Measurements from ENCODE around the gene SLC17A9. TPM values are rescaled to one million over a fixed set of nuclear protein-coding genes. Genes with fewer than 3 reads are reported as not detected.

The SLC17A9 gene, protein sequence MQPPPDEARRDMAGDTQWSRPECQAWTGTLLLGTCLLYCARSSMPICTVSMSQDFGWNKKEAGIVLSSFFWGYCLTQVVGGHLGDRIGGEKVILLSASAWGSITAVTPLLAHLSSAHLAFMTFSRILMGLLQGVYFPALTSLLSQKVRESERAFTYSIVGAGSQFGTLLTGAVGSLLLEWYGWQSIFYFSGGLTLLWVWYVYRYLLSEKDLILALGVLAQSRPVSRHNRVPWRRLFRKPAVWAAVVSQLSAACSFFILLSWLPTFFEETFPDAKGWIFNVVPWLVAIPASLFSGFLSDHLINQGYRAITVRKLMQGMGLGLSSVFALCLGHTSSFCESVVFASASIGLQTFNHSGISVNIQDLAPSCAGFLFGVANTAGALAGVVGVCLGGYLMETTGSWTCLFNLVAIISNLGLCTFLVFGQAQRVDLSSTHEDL
- 10 to 100 TPM; 10.2 to 11.8 TPM for total RNA-seq

DNA sequence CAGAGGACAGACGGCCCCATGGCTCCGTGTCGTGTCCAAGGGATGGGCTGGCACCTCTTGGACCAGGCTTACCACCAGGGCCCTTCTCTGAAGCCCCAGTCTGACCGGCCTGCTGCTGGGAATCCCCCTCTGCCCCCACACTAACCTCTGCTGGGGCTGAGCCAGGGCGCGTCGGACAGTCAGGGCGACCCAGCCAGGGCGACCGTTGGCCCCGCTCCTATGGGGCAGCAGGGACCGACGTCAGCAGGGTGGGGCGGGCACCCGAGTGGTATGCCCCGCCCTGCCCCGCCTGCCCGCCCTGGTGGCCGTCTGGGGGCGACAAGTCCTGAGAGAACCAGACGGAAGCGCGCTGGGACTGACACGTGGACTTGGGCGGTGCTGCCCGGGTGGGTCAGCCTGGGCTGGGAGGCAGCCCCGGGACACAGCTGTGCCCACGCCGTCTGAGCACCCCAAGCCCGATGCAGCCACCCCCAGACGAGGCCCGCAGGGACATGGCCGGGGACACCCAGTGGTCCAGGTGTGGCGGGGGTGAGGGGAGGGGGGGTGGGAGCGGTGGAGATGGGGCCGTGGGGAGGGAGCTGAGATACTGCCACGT lies at the start of gene SLC17A9:
Gene SLC17A9 (plus strand): TSS at position 337 of the 595 bp plus-strand sequence. CDS start 122 bp downstream, at position 459.
- Mint-ChIP-seq H3K4me3 (peak within 1 kb of the TSS; percentile 77 to 86), H3K27me3 (ENCODE audit: low read depth) (no peaks in the 10 kb centered on the region), H3K9me3 (no peaks in the 10 kb centered on the region), H3K36me3 (ENCODE audit: insufficient read depth in 2 of 2) (peaks cover 10 to 20% of the 10 kb centered on the region in 2 donors), H3K27ac (peak within 1 kb of the TSS; percentile 4), H3K4me1 (ENCODE audit: low read depth) (peaks cover 27% of the 10 kb centered on the region)
- peak; percentile 72 to 77 for ATAC-seq (replicated peaks in 1 of 2)
- peak; percentile 75 to 77 for DNase-seq

DNA sequence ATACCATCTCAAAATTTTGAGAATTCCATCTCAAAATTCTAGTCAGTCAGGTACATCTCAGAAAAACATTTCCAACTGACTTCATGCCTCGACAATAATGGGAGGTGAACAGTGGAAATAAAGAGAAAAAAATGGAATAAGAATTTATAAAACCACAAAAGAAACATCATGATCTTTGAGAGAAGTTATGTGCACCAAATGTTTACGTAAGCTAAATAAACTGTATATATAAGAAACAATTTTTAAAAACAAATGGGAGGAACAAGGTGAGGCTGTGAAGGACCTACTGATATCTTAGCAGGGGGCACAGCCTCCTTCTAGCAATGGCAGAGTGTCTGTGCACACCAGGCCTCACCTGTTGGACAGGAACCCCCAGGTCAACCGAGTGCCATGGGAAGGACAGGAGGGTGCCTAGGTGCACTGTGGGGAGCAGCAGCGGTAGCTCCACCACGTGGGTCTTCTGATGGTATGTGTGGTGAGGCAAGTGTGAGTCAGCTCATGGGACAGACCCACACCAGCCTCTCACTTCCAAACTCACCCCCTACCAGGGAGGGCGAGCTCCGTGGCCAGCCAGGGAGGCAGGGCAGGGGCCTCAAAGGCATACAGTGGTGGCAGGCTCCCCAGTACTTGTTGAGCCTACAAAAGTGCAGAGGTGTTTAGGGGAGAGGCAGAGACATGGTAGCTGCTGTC lies 49.4 kb upstream of the SLC17A9 start:
- peaks cover 15 to 35% of the 10 kb centered on the region in 2 donors for H3K36me3 Mint-ChIP-seq (ENCODE audit: insufficient read depth in 2 of 2)
- ATAC-seq (replicated peaks in 1 of 2): peak; percentile 32 to 51
- no peaks in the 10 kb centered on the region for H3K9me3 Mint-ChIP-seq
- peak overlapping the region; percentile 79 for H3K27ac Mint-ChIP-seq
- H3K4me1 Mint-ChIP-seq (ENCODE audit: low read depth): peaks cover 80% of the 10 kb centered on the region
- DNase-seq: peak in 1 of 2 donors; percentile 48
- H3K4me3 Mint-ChIP-seq: no peak overlapping the region
- H3K27me3 Mint-ChIP-seq (ENCODE audit: low read depth): no peaks in the 10 kb centered on the region

DNA sequence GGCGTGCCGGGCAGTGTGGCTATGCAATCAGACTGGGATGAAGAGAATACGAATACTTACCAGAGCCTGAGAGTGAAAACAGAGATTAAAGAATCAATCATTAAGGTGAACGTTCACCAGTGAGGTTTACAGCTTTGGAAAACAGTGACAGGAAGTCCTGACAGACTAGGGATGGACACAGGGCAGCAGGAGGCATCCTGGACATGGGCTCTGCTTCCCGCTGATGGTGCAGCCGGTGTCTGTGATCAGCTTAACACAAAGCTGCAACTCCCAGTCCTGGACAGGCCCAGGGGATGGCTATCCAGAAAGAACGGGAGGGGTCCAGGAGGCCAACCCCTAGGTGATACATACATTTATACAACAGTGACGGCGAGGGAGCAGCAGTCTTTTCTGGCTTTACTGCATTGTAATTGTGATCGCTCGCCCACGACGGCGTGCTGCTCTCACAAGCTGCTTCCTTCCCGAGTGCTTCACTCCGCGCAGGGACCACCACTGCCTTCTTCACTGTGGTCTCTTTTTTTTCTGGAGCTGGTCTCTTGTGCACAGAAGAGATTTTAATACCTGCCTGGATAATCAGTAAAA lies 46.9 kb upstream of the SLC17A9 start:
- Mint-ChIP-seq H3K36me3 (ENCODE audit: insufficient read depth in 2 of 2) (peaks cover 17 to 41% of the 10 kb centered on the region in 2 donors), H3K4me3 (no peak overlapping the region)
- DNase-seq: no peak

DNA sequence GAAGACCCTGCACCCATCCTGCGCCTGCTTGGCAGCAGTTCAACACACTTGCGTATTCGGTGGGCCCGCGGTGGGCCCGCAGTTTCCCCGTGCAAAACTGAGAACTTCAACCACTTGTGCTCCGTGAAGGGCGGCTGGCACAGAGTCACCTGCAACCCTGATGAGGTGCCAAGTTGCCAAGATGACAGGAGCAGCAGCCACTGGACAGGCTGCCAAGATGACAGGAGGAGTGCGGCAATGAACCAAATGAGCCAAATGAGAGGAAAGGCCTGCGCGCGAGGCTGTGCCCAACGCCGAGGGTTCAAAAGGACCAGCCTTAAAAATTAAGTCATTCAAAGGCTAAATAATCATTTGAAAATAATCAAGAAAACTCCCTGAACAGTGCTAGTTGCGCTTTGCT lies 46.3 kb upstream of the SLC17A9 start:
- H3K9me3 Mint-ChIP-seq: no peaks in the 10 kb centered on the region
- no peaks in the 10 kb centered on the region for H3K27me3 Mint-ChIP-seq (ENCODE audit: low read depth)
- no peak overlapping the region for H3K27ac Mint-ChIP-seq
- no peak overlapping the region for H3K4me3 Mint-ChIP-seq
- no peak for ATAC-seq (replicated peaks in 1 of 2)
- no peak for DNase-seq
- peaks cover 17 to 46% of the 10 kb centered on the region in 2 donors for H3K36me3 Mint-ChIP-seq (ENCODE audit: insufficient read depth in 2 of 2)
- peaks cover 61% of the 10 kb centered on the region for H3K4me1 Mint-ChIP-seq (ENCODE audit: low read depth)

More for the DNA sequence above, 46.9 kb upstream of the SLC17A9 start:
- Mint-ChIP-seq H3K4me1 (ENCODE audit: low read depth) (peaks cover 65% of the 10 kb centered on the region), H3K9me3 (no peaks in the 10 kb centered on the region), H3K27ac (no peak overlapping the region), H3K27me3 (ENCODE audit: low read depth) (no peaks in the 10 kb centered on the region)
- no peak for ATAC-seq (replicated peaks in 1 of 2)

DNA sequence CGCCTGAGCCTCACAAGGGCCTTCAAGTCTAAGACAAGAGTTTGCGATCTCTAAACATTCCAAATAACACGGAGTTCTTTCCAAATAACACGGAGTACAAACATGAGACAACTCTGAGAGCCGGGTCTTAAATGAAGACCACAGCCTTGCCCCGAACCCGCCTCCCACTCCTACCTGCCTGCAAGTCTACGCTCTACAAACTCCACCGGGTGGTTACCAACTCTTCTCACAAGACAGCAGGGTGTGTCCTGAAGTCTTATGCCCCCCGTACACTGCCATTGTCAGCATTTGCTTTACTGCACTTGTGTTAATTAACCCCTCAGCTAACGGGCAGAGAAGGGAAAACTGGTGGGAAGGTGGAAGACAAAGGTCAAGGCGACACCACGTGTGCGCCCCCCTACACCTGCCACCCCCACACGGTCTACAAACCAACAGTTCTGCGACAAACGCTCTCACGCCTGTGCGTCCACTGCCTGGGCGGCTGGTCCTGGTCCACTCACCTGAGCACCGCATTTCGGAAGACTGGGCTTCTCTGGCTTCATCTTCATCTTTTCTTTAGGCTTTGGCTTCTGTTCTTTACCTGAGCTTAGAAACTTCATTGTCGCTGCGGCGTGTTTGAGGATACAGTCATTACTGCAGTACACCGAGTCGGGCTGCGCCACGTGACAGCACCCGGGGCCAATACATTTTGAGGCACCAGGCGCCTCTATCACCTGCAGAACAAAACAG lies 45.7 kb upstream of the SLC17A9 start:
- Mint-ChIP-seq H3K27me3 (ENCODE audit: low read depth) (no peaks in the 10 kb centered on the region), H3K27ac (peak overlapping the region; percentile 27), H3K4me1 (ENCODE audit: low read depth) (peaks cover 59% of the 10 kb centered on the region), H3K36me3 (ENCODE audit: insufficient read depth in 2 of 2) (peaks cover 17 to 48% of the 10 kb centered on the region in 2 donors), H3K4me3 (no peak overlapping the region), H3K9me3 (no peaks in the 10 kb centered on the region)
- DNase-seq: no peak
- ATAC-seq (replicated peaks in 1 of 2): no peak

DNA sequence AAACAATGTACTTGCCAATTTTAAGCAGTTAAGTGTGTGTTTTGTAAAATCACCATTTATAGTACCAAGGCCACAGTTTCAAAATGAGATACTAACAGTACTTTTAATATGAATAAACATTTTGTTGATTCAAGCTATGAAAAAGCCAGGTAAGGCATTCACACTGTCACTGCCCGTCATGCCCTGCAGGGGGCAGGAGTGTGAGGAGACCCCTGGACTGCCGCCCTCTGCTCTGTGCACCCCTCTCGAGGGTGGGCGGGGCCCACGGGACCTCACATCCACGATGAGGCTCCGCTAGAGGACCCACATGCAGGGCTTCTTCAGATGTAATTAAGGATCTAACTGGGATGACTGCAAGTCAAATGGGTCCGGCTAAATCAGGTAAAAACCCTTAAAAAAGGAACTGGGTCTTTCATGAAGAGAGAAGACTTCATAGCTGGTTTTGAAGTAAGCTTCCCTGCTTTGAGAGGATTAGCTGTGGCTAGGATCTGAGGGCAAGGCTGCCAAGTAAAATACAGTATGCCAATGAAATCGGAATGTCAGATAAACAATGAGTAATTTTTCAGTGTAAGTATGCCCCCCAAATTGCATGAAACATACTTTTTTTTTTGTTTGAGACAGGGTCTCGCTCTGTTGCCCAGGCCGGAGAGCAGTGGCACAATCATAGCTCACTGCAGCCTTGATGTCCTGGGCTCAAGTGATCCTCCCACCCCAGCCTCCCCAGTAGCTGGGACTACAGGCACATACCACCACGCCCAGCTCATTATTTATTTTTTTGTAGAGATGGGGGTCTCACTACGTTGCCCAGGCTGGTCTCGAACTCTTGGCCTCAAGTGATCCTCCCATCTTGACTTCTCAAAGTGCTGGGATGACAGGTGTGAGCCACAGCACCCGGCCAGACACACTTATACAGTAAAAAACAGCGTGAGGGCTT lies 44.9 kb upstream of the SLC17A9 start:
- H3K36me3 Mint-ChIP-seq (ENCODE audit: insufficient read depth in 2 of 2): peaks cover 16 to 46% of the 10 kb centered on the region in 2 donors
- peaks cover 51% of the 10 kb centered on the region for H3K4me1 Mint-ChIP-seq (ENCODE audit: low read depth)
- H3K27ac Mint-ChIP-seq: peak overlapping the region; percentile 27
- H3K4me3 Mint-ChIP-seq: no peak overlapping the region
- H3K27me3 Mint-ChIP-seq (ENCODE audit: low read depth): no peaks in the 10 kb centered on the region
- H3K9me3 Mint-ChIP-seq: no peaks in the 10 kb centered on the region
- peak; percentile 69 to 75 for ATAC-seq (replicated peaks in 1 of 2)
- DNase-seq: peak; percentile 56 to 62

DNA sequence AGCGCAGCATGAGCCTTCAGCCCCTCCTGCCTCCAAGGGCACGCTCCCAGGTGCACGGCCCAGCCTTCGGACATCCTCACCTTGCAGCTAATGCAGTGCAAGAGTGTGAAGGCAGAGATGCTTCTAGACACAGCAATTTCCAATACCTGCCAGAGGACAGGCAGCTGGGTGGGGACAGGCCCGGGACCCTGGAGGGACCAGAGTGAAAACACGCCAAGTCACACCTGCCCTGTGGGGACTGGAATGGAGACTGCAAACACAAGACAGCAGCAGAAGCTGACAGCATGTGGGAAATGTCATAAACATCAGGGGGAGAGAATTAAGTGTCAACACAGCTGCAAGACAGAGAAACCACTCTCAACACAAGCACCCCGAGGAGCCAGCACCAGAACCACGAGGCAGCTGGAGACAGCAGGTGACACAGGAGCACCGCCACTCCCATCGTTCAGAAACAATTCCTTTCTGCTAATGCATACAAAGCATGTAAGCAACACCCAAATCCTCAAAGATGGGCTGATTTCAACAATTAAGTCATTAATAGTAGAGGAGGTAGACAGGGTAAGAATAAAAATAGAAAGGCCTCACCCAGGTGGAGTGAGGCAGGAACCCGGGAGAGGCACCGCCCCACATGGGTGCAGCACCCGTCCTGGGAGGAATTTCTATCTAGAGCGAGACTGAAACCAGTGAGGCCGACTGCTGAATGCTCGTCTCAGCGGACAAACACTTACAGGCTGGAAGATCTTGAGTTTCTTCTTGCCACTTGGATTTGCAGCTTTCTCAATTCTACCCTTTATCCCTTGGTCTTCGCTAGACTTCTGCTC lies 43.3 kb upstream of the SLC17A9 start:
- no peak for DNase-seq
- H3K27me3 Mint-ChIP-seq (ENCODE audit: low read depth): no peaks in the 10 kb centered on the region
- no peak for ATAC-seq (replicated peaks in 1 of 2)
- no peak overlapping the region for H3K27ac Mint-ChIP-seq
- H3K4me3 Mint-ChIP-seq: no peak overlapping the region
- no peaks in the 10 kb centered on the region for H3K9me3 Mint-ChIP-seq
- peaks cover 13 to 46% of the 10 kb centered on the region in 2 donors for H3K36me3 Mint-ChIP-seq (ENCODE audit: insufficient read depth in 2 of 2)
- peaks cover 43% of the 10 kb centered on the region for H3K4me1 Mint-ChIP-seq (ENCODE audit: low read depth)

DNA sequence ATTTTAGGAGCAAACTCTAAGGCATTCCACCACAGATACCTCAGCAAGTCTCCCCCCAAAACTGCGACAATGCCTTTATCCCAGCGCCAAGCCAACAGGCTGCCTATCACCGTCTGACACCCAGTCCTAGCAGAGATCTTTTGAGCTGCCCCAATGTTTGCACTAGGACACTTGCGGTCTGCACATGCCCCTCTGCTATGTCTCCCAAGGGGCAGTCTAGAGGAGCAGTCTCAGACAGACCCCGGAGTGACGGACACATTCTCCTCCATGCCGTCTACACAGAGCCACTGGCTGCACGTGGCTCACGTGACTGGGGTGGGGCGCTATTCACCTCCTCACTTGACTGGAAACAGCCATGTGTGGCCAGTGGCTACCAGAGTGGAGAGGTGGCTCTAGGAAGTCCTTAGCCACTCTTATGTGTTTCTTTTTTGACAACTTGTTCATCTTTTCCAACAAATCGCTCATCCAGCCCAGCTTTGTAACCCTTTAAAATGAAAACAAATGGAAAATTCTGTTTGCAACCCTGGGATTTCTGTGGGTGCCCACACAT lies 42.2 kb upstream of the SLC17A9 start:
- no peak for ATAC-seq (replicated peaks in 1 of 2)
- Mint-ChIP-seq H3K36me3 (ENCODE audit: insufficient read depth in 2 of 2) (peaks cover 10 to 43% of the 10 kb centered on the region in 2 donors), H3K27me3 (ENCODE audit: low read depth) (no peaks in the 10 kb centered on the region), H3K4me1 (ENCODE audit: low read depth) (peaks cover 44% of the 10 kb centered on the region), H3K27ac (no peak overlapping the region), H3K4me3 (no peak overlapping the region), H3K9me3 (no peaks in the 10 kb centered on the region)
- no peak for DNase-seq

DNA sequence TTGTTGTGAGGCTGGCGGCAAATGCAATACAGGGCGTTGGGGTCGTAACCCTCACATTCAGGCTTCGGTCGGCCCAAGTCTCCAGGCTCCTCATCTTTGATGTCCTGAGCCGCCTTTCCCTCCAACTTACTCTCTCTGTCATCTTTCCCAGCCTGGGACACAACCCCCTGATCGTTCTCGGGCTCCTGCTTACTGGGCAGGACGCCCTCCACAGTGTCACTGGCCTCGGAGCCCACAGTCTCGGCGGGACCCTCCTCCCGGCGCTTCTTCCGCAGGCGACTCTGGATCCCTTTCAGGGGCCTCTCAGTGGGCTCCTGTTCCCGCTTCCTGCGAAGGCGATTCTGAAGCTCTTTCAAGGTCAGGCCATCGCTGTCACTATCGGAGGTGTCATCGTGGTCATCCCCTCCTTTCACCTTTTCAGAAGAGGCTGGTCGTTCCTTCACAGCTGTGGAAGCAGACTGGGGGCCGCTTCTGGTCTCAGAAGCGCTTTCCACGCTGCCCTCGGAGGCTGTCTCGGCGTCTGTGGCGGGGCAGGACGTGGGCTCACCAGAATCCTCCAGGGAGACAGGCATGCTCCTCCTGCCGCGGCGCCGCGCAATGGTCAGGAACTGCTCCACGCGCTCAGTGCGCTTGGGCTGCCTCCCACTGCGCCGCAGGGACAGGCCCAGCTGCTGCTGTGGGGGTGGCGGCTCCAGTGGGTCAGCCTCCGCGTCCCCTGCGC lies 41.6 kb upstream of the SLC17A9 start:
- Mint-ChIP-seq H3K27ac (no peak overlapping the region), H3K9me3 (no peaks in the 10 kb centered on the region), H3K4me3 (no peak overlapping the region), H3K36me3 (ENCODE audit: insufficient read depth in 2 of 2) (peaks cover 6 to 40% of the 10 kb centered on the region in 2 donors), H3K27me3 (ENCODE audit: low read depth) (no peaks in the 10 kb centered on the region), H3K4me1 (ENCODE audit: low read depth) (peaks cover 47% of the 10 kb centered on the region)
- no peak for ATAC-seq (replicated peaks in 1 of 2)
- DNase-seq: no peak

DNA sequence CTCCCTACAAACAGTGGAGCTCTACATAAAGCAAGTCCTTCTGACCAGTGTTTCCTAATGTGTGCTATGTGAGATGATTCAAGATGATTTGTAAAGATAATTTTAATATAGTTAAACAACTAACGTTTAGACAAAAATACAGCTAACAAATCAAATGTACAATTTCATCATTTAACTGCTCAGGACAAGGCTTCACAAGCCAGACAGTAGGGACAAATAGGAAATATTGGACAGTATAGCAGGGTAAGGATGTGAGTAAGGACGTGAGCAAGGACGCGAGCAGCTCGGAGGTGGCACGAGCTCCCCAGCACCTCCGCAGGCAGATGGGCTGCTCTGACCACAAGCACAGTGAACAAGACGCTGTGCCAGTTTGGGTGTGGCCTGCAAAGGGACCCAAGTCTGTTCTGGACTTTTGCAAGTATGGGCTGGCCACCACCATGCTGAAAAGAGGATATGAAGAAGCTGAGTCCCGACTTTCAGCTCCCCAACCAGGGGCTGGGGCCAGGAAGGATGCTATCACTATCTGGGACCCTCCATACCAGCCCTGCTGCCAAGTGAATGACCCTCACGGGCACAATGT lies 40.7 kb upstream of the SLC17A9 start:
- no peaks in the 10 kb centered on the region for H3K27me3 Mint-ChIP-seq (ENCODE audit: low read depth)
- peaks cover 7 to 38% of the 10 kb centered on the region in 2 donors for H3K36me3 Mint-ChIP-seq (ENCODE audit: insufficient read depth in 2 of 2)
- DNase-seq: no peak
- no peak overlapping the region for H3K27ac Mint-ChIP-seq
- H3K4me1 Mint-ChIP-seq (ENCODE audit: low read depth): peaks cover 56% of the 10 kb centered on the region
- H3K9me3 Mint-ChIP-seq: no peaks in the 10 kb centered on the region
- H3K4me3 Mint-ChIP-seq: no peak overlapping the region
- ATAC-seq (replicated peaks in 1 of 2): no peak
